Stimulated activated CD8-positive, alpha-beta memory T cell treated with anti-CD3 and anti-CD28 coated beads, Interleukin-2, amount 100 ng/mL, for 1 hour (primary cell): ENCODE results near the gene STAU1.
"Not testable (repeated sequence)": the region's sequence is repeated elsewhere in the genome, so short reads cannot be mapped to it uniquely, and the experiment has no call there.

Source experiments
- DNase-seq, 2 donors: peaks; one replicate each; pipeline ENCODE4 v3.0.0-alpha.2; 2020; ENCODE audit warnings: low read depth in 2 of 2

The STAU1 gene

GRCh38 chr20:49207076-49207475, 18.9 kb upstream of the STAU1 start:
- no peak for DNase-seq

GRCh38 chr20:49203746-49204145, 15.6 kb upstream of the STAU1 start:
- no peak for DNase-seq

GRCh38 chr20:49203011-49203410, 14.9 kb upstream of the STAU1 start:
- DNase-seq = no peak

- no peak for DNase-seq
Observed at GRCh38 chr20:49199729-49200293, 11.7 kb upstream of the STAU1 start.

- DNase-seq = not testable (repeated sequence)
Observed at GRCh38 chr20:49192944-49193518, 4.9 kb upstream of the STAU1 start.

GRCh38 chr20:49187330-49187850, 744 bp downstream of the STAU1 start:
- DNase-seq = no peak

GRCh38 chr20:49186535-49187329, 1.4 kb downstream of the STAU1 start:
- peak; percentile 26 to 44 for DNase-seq

GRCh38 chr20:49185071-49185761, 2.9 kb downstream of the STAU1 start:
- DNase-seq = no peak

GRCh38 chr20:49184691-49185070, 3.5 kb downstream of the STAU1 start:
- DNase-seq = no peak

GRCh38 chr20:49184084-49184501, 4.0 kb downstream of the STAU1 start:
- not testable (repeated sequence) for DNase-seq

GRCh38 chr20:49183444-49183843, 4.7 kb downstream of the STAU1 start:
- no peak for DNase-seq

GRCh38 chr20:49181265-49181877, 6.8 kb downstream of the STAU1 start:
- DNase-seq = no peak

GRCh38 chr20:49179368-49180277, 8.5 kb downstream of the STAU1 start:
- no peak for DNase-seq

GRCh38 chr20:49174183-49174582, 14.0 kb downstream of the STAU1 start:
- no peak for DNase-seq

- DNase-seq = no peak
Observed at GRCh38 chr20:49172413-49172812, 15.7 kb downstream of the STAU1 start.

- DNase-seq = no peak
Observed at GRCh38 chr20:49171909-49172308, 16.2 kb downstream of the STAU1 start.

GRCh38 chr20:49170714-49171113, 17.4 kb downstream of the STAU1 start:
- DNase-seq = no peak

- DNase-seq = no peak
Observed at GRCh38 chr20:49169547-49169946, 18.6 kb downstream of the STAU1 start.

GRCh38 chr20:49168864-49169263, 19.3 kb downstream of the STAU1 start:
- not testable (repeated sequence) for DNase-seq

- no peak for DNase-seq
Observed at GRCh38 chr20:49167811-49168507, 20.2 kb downstream of the STAU1 start.
